Psoas muscle (tissue), 8 donors: ENCODE measurements around the gene TAGLN2. TPM values are rescaled to one million over a fixed set of nuclear protein-coding genes. Genes with fewer than 3 reads are reported as not detected.

ENCODE experiments used
- ATAC-seq, 4 donors: fragments of 200-7000 bp; cut with Tn5 transposase; one replicate each; pipeline ENCODE4 v1.9.1; 2020; ENCODE audit warnings: moderate library complexity in 3 of 4, mild to moderate bottlenecking in 2 of 4
- DNase-seq, 2 donors: peaks; one replicate each; pipeline ENCODE4 v3.0.0-alpha.2; 2020
- H3K27ac ChIP-seq: fragments of 200-600 bp; one replicate; pipeline ENCODE4 v1.8.0; 2022
- H3K27me3 ChIP-seq, 3 donors: fragments of 200-600 bp in 1 of 3; one replicate each; pipeline versions ENCODE4 v1.6.1 to v1.8.0; 2013 to 2022; ENCODE audit warnings: low read length in 2 of 3, mild to moderate bottlenecking in 2 of 3, moderate library complexity in 1 of 3; ENCODE audit not compliant: insufficient read depth in 3 of 3
- H3K36me3 ChIP-seq, 2 donors: fragments of 200-600 bp in 1 of 2; one replicate each; pipeline versions ENCODE4 v1.6.1 to v1.8.0; 2013 to 2022; ENCODE audit warnings: low read depth in 1 of 2, mild to moderate bottlenecking in 1 of 2, moderate library complexity in 1 of 2; ENCODE audit not compliant: insufficient read depth in 1 of 2
- H3K4me1 ChIP-seq: fragments of 200-600 bp; one replicate; pipeline ENCODE4 v1.8.0; 2022
- H3K4me3 ChIP-seq: fragments of 200-600 bp; one replicate; pipeline ENCODE4 v1.8.0; 2022; ENCODE audit warnings: mild to moderate bottlenecking
- H3K9me3 ChIP-seq: fragments of 200-600 bp; one replicate; pipeline ENCODE4 v1.8.0; 2022
- WGBS, 3 donors: extraction: QIAGEN DNeasy Blood & Tissue Kit; methylation state at CpG; one replicate each; pipeline versions ENCODE4 v1.1.6 to v1.1.7; 2013; 5-methylcytosine and 5-hydroxymethylcytosine counted together
- intact Hi-C, 2 donors: fragments of 100-400 bp; cut with DNase I; formaldehyde crosslinking; loops; one replicate each; pipeline versions ENCODE4 v1.11.0 to v1.14.2; 2022
- long read RNA-seq, 2 donors: library from polyadenylated mRNA; unstranded; transcript quantifications; one replicate each; pipeline ENCODE4 v2.0.0, GENCODE V29; 2021
- polyA plus RNA-seq, 3 donors: library from polyadenylated mRNA; stranded (reverse); fragments of 200-250 nt; gene quantifications; one replicate each; pipeline ENCODE4 v1.2.3, GENCODE V29; 2013
- total RNA-seq, 4 donors: library from RNA; stranded (reverse); fragmentation: NEBNext Ultra II Directional in 2 of 4; extraction: Animal tissue kit (Norgen Biotek cat#: 25700) in 2 of 4; gene quantifications; one replicate each; pipeline versions ENCODE4 v1.2.1 to v1.2.4, GENCODE V29; 2021 to 2023
- TF ChIP-seq, protein P1 (sequence below): fragments of 200-600 bp; IDR thresholded peaks from one replicate; pipeline ENCODE4 v1.8.0; 2022; ENCODE audit warnings: antibody characterized with exemption
- donor health status: healthy with polysubstance abuse.
- donor health status: DM: no; HTN: no; CAD: no; lungs with moderate emphysema.
- donor health status: Bipolar disorder and iron deficiency.
- donor health status: healthy.
- donor health status: DM: yes; HTN: yes; CAD: no.
- donor health status: DM: no; HTN: no; CAD: no.
- donor health status: DM: no; HTN: no; CAD: no.
- donor health status: DM: yes; HTN: yes; CAD: no.

TAGLN2 gene
- total RNA-seq: 10 to 100 TPM; 42.8 to 61.3 (median 45.6) TPM
- 10 to 100 TPM; 29.6 to 91.6 (median 56.1) TPM for polyA plus RNA-seq
- long read RNA-seq, donor 1, transcript TAGLN2-203 (5 exons, 1,604 nt): major isoform, 25 of 35 reads
- long read RNA-seq, donor 1, partial matches to known transcripts: 2 of 35 reads
- long read RNA-seq, donor 1, other reads (novel, unspliced or antisense): 8 of 35 reads
- long read RNA-seq, donor 2, transcript TAGLN2-203 (5 exons, 1,604 nt): major isoform, 43 of 47 reads
- long read RNA-seq, donor 2, partial matches to known transcripts: 2 of 47 reads
- long read RNA-seq, donor 2, other reads (novel, unspliced or antisense): 2 of 47 reads

DNA sequence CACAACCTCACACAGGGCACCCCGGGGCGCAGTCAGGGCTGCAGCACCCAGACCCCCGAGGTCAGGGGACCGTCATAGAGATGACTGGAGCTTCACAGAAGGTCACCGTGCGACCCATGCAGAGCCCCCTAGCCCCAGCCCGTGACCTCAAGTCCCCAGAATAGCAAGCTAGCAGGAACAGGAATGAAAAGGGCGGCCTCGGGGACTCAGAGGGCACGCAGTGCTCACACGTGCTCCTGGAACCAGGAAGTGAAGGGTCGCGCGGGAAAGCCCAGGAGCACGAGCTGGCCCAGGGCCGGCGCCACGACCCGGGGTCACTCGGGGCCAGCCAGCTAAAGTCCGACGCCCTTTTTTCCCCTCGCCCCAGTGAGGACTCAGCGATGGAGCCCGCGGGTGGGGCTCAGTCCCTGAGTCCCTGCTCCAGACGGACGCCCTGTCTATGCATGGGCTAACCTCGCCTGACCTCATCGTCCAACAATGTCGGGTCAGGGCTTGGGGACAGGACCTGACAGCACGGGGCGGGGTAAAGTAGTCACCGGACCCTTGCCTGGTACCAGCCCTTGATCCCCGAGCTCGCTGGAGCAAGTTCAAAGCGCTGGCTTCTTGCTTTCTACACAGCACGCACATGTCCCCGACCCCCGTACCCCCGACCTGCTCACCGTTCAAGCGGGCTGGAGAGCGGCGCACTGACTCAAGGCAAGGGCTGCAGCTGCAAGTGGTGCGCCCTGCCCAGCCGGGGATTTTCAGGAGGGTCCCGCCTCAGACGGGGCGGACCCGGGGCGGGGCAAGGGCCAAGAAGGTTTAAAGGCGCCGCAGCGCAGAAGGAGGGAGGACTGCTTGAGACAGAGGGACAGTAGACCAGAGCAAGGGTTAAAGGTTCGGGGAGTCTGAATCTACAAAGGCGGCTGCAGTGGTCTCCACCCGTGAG, at the start of gene TAGLN2:
TAGLN2 (minus strand) TSS at position 717 of the 928 bp plus-strand sequence. CDS start 4,998 bp downstream, outside the sequence.
- TF ChIP-seq, protein P1, sequence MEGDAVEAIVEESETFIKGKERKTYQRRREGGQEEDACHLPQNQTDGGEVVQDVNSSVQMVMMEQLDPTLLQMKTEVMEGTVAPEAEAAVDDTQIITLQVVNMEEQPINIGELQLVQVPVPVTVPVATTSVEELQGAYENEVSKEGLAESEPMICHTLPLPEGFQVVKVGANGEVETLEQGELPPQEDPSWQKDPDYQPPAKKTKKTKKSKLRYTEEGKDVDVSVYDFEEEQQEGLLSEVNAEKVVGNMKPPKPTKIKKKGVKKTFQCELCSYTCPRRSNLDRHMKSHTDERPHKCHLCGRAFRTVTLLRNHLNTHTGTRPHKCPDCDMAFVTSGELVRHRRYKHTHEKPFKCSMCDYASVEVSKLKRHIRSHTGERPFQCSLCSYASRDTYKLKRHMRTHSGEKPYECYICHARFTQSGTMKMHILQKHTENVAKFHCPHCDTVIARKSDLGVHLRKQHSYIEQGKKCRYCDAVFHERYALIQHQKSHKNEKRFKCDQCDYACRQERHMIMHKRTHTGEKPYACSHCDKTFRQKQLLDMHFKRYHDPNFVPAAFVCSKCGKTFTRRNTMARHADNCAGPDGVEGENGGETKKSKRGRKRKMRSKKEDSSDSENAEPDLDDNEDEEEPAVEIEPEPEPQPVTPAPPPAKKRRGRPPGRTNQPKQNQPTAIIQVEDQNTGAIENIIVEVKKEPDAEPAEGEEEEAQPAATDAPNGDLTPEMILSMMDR: no peak
- 1 to 5% (median 2%) methylated on average over 54 to 58 of the region's 58 CpGs for WGBS, 3 donors
- peaks cover 15% of the 10 kb centered on the region for H3K4me1 ChIP-seq
- H3K27me3 ChIP-seq: peaks cover 0 to 30% (median 3%) of the 10 kb centered on the region in 3 donors
- peak within 1 kb of the TSS; percentile 84 for H3K27ac ChIP-seq
- intact Hi-C loops: loop anchor here in 1 of 2 donors (5.0 kb wide), 1 partner anchor 73 kb away; no protein-coding TSS in a partner anchor
- H3K9me3 ChIP-seq: no peaks in the 10 kb centered on the region
- peaks cover 0 to 4% of the 10 kb centered on the region in 2 donors for H3K36me3 ChIP-seq
- DNase-seq (peak; percentile 92 to 93), ATAC-seq (peak; percentile 64 to 79 (median 74))
- H3K4me3 ChIP-seq: peak within 1 kb of the TSS; percentile 82

DNA sequence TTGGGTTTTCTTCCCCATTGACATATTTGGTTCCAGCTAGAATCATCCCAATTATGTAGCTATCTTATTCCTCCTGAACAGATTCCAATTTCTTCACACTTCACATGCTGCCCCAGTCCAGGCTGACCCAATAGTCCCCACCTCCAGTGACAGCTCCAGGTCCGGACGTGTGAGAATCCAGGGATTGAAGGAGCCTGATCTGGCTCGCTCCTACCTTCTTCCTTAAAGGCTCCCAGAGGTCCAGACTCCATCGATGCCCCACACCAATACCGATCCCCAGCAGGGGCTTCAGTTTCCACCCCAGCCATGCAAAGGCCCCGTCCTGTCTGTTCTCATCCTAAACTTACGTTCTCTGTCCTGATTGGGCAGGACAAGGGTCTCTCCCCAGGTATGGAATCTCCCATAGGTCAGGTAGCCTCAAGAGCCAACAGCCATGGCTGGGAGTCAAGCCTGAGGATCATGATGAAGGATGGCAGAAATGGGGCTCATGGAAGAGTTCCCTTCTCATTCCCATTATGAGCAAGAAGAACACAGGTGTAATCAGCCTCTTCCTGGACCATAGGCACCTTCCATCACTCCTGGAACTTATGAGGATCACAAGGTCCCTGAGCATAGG, 49.2 kb upstream of the TAGLN2 start:
- Histone ChIP-seq H3K4me3 (no peak overlapping the region), H3K9me3 (no peaks in the 10 kb centered on the region), H3K36me3 (no peaks in the 10 kb centered on the region), H3K4me1 (no peaks in the 10 kb centered on the region), H3K27me3 (peaks cover 0 to 27% (median 2%) of the 10 kb centered on the region in 3 donors), H3K27ac (no peak overlapping the region)
- ATAC-seq (no peak), DNase-seq (no peak)
- intact Hi-C loops: no loop called here
- TF ChIP-seq, protein P1: no peak
- 82 to 86% (median 85%) methylated on average over 7 of the region's 7 CpGs for WGBS, 3 donors

DNA sequence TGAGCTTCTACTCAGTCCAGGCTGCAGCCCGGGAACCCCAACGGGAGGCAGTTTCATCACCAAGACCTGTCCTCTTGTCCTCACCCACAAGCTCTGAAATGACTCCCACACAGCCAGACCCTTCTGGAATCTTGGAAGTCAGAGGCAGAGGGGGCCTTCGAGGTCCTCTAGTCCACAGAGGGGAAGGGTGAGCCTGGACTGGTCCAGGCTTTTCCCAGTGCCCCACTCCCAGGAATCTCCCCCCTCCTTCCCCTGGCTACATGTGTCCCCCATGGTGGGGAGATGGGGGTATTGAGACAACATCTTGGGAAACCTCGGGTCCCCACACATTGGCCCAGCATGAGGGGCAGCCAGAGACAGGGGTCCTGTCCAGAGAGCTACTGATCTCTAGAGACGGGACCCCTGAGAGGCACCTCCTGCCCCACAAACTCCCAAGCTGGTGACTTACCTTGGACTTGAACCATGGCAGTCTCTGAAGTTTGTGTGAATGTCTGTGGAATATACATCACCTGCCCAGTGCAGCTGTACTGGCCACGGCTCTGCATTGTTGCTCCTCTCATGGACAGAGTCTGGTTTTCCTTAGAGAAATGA, 48.1 kb upstream of the TAGLN2 start:
- no peak for ATAC-seq
- Histone ChIP-seq H3K4me1 (no peaks in the 10 kb centered on the region), H3K27me3 (peaks cover 0 to 33% (median 2%) of the 10 kb centered on the region in 3 donors), H3K9me3 (no peaks in the 10 kb centered on the region), H3K36me3 (no peaks in the 10 kb centered on the region), H3K27ac (no peak overlapping the region), H3K4me3 (no peak overlapping the region)
- DNase-seq: no peak
- TF ChIP-seq, protein P1: no peak
- 73 to 82% (median 75%) methylated on average over 6 of the region's 6 CpGs for WGBS, 3 donors
- intact Hi-C loops: no loop called here

DNA sequence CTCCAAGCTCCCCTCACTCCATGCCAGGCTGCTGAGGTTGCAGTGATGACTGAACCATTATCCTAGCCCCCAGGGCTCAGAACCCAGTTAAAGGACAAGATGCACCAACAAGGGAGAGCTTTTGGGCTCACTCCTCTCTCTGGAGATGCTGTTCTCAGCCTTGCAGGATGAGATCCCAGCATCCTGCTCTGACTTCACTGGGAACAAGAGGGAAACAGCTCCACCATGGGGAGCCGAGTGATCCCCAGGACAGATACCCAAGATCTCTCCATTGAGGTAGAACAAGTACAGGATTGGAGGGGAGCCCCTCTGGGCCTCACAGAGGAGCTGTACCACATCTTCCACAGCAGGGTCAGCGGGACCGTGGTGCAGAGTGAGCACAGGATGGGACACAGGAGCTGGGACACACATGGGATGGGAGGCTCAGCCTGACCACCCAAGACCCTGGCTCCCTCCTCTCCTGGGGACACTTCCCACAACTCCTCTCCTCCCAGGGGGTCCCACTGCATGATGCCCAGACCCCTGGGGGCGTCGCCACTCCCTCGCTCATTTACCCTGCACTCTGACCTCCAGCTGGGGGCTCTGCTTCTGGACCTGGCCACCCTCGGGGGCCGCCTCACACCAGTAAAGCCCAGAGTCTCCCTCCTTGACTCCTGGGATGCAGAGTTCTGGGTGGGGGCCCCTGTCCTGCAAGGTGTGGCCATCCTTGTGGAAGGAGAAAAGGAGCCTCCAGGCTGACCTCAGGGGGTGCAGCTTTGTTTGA, 47.3 kb upstream of the TAGLN2 start:
- ATAC-seq: no peak
- DNase-seq: no peak
- 77 to 84% (median 80%) methylated on average over 8 of the region's 8 CpGs for WGBS, 3 donors
- peaks cover 0 to 31% (median 1%) of the 10 kb centered on the region in 3 donors for H3K27me3 ChIP-seq
- no peaks in the 10 kb centered on the region for H3K4me1 ChIP-seq
- no peaks in the 10 kb centered on the region for H3K9me3 ChIP-seq
- H3K36me3 ChIP-seq: no peaks in the 10 kb centered on the region
- TF ChIP-seq, protein P1: no peak
- H3K27ac ChIP-seq: no peak overlapping the region
- intact Hi-C loops: no loop called here
- H3K4me3 ChIP-seq: no peak overlapping the region
